NCI-H1092 (cell line): ENCODE measurements around the gene ATP10A.

Experiments used
- DNase-seq: peaks from one replicate; lab custom pipeline; 2025; lab: John Stamatoyannopoulos, UW

Gene ATP10A, protein sequence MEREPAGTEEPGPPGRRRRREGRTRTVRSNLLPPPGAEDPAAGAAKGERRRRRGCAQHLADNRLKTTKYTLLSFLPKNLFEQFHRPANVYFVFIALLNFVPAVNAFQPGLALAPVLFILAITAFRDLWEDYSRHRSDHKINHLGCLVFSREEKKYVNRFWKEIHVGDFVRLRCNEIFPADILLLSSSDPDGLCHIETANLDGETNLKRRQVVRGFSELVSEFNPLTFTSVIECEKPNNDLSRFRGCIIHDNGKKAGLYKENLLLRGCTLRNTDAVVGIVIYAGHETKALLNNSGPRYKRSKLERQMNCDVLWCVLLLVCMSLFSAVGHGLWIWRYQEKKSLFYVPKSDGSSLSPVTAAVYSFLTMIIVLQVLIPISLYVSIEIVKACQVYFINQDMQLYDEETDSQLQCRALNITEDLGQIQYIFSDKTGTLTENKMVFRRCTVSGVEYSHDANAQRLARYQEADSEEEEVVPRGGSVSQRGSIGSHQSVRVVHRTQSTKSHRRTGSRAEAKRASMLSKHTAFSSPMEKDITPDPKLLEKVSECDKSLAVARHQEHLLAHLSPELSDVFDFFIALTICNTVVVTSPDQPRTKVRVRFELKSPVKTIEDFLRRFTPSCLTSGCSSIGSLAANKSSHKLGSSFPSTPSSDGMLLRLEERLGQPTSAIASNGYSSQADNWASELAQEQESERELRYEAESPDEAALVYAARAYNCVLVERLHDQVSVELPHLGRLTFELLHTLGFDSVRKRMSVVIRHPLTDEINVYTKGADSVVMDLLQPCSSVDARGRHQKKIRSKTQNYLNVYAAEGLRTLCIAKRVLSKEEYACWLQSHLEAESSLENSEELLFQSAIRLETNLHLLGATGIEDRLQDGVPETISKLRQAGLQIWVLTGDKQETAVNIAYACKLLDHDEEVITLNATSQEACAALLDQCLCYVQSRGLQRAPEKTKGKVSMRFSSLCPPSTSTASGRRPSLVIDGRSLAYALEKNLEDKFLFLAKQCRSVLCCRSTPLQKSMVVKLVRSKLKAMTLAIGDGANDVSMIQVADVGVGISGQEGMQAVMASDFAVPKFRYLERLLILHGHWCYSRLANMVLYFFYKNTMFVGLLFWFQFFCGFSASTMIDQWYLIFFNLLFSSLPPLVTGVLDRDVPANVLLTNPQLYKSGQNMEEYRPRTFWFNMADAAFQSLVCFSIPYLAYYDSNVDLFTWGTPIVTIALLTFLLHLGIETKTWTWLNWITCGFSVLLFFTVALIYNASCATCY (N-terminal part only)

DNA sequence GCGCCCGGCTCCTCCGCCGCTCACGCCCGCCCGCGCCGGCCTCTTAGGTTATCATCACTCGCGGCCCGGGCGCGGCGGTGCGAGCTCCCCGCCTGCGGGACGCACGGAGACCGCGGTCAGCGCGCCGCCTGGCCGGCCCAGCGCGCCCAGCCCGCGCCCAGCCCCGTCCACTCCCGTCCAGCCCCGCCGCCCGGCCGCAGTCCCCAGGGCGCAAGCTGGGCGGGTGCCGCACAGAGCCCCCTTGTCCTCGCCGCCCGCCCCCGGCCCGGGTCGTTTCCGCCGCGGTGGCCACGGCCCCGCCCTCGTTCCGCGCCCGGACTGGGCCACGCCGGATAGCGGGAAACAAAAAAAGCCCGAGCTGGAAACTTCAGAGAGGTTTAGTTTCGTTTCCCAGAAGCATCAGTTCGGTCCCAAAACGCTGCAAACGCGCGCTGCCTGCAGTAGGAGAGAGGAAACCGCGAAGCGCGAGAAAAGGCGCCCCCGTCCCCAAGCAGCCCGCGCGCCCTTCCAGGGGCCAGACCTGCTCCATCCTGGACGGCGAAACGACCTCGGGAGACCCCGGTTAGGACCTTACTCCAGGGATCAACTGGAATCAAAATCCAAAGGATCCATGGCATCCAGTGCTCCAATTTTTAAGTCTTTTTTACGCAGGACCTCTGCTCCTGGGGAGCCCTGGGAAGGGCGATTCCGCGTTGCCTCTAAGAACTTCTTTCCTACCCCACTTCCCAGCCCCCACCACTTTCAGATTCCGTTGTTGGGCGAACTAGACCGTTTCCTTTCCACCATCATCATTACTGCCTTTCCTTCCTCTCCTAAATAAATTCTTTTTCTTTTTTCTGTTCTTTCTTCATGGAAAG, at the start of gene ATP10A:
TSS of gene ATP10A (minus strand) at position 217 of the 857 bp plus-strand sequence. CDS start 231 bp downstream, outside the sequence.
- DNase-seq, result no peak

DNA sequence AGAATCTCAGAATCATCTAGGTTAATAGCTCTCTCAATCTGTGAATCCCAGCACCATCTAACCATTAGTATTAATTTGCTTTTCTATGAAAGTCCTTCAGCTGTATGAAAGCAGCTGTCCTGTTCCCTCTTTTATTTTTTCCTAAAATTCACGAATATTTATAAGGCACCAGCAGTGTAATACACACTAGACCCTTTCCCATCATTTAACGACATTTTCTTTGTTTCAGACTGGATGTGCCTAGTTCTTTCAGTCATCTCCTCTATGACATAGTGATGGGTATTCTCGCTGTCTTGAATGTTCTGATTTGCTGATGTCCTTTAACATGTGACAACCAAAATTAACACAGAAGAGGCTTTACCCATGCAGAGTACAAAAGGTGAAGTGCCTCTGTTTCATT, 48.9 kb upstream of the ATP10A start:
- no peak for DNase-seq

DNA sequence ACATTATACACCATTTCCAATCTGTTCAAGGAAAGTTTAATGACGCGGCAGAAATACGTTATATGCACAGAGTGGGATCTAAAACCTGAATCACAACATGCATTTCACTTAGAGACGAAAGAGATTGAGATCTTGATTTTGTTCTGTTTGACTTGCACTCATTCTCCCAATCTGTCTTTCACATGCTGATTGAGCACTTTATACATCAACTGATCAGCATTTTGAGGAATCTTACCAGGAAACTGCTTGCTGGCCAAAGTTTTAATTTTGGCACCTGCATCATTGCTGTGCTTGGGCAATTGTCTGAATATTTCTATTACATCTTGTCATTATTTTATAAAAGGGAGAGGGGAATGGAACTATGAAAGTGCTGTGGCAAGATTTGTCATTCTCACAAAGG, 47.7 kb upstream of the ATP10A start:
- DNase-seq, result no peak

- DNase-seq, result no peak
Observed at GRCh38 chr15:25909806-25910205, 46.7 kb upstream of the ATP10A start.

DNA sequence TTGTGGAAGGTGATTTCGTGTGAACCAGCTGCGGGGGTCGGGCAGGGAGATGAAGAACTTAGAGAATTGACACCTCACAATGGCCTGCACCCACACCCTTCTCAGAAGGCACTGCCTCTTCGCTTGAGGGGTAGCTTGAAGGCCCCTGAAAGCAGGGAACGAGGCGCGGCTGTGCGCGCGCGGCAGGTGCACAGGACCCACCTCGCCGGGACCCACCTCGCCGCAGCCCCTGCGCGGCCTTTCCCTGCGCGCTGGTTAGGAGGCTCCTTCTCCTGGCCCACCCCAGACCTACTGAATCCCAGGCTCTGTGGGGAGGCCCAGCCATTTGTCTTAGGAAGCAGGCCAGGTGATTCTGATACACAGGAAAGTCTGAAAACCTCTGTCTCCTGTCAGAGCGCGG, 46.2 kb upstream of the ATP10A start:
- no peak for DNase-seq

DNA sequence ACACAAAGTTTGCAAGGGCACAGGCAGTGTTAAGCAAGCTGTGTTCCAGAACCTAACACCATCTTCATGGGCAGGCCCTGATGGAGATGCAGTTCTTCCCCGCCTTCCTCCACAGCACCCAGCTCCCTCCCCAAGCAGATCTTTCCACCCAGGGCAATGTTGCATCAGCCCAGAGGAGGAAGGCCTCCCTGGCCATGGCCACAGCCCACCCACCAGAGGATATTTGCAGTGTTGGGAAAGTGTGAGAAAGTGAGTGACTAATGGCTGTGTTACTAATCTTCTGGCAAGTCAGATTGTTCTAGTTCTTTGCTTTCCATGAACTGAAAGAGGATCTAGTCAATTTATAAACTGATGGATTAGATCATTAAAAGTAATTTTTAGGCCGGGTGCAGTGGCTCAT, 42.0 kb upstream of the ATP10A start:
- DNase-seq, result no peak

DNA sequence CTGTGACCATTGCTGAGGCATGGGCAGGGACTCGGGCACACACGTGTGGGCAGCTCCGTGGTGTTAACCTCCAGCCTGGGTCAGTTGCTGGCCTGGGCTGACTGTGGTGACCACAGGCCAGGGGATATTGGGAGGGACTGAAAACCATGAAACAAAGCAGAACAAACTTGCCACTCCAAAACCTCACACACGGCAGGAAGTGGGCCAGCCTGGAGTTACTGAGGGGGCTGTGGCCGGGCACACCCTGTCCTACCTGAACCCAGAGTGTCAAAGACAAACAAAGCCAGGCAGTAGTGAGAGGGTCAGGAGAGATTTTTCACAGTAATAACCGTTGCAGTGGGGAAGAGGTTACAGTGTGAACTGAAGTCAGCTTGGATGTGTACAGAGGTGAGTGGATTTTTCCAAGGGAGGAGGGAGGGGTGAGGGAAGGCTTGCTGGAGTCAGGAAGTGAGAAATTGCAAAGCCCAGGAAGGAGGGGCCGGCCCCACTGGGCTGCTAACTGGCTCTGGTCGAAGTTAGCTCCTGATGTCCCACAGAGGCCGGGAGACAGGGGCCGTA, 40.0 kb upstream of the ATP10A start:
- no peak for DNase-seq

- no peak for DNase-seq
Observed at GRCh38 chr15:25901811-25902605, 38.9 kb upstream of the ATP10A start.

GRCh38 chr15:25900901-25901300, 37.8 kb upstream of the ATP10A start:
- DNase-seq, result no peak

GRCh38 chr15:25900431-25900830, 37.3 kb upstream of the ATP10A start:
- DNase-seq, result no peak

- no peak for DNase-seq
Observed at GRCh38 chr15:25899870-25900269, 36.7 kb upstream of the ATP10A start.

DNA sequence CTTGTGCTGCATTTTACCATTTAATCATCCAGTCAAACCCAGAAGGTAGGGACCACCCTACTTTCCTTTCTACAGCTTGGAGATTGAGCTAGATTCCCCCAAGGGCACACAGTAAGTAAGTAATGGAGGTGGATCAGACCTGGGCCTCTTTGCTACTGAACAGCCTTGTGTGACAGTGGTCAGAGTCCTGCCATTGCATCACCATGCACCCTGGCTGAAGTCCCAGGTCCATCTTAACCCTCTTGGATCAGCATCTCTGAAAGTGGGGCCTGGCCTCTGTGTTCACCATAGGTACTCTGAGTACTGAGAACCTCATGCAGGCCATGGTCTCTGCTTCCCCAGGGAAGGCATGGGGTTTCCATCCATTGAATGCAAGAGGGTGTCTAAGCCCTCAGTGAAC, 34.5 kb upstream of the ATP10A start:
- no peak for DNase-seq

GRCh38 chr15:25894371-25894902, 31.3 kb upstream of the ATP10A start:
- no peak for DNase-seq

DNA sequence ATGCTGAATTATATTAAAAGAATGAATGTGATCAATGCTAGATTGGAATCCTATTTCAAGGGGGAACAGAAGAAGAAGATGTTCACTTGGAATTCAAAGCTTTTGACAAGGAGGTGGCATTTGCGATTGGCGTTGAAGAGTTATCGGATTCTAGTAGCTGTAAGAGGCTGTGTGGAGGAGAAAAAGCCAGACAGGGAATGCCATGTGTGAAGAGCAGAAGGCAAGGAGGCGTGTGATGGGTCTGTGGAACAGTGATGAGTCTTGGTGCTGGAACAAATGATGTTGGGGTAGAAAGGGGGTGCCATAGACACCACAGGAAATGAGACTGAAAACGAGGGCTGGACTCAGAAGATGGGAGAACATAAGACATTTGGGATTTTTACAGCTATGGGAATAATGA, 30.5 kb upstream of the ATP10A start:
- DNase-seq, result no peak

DNA sequence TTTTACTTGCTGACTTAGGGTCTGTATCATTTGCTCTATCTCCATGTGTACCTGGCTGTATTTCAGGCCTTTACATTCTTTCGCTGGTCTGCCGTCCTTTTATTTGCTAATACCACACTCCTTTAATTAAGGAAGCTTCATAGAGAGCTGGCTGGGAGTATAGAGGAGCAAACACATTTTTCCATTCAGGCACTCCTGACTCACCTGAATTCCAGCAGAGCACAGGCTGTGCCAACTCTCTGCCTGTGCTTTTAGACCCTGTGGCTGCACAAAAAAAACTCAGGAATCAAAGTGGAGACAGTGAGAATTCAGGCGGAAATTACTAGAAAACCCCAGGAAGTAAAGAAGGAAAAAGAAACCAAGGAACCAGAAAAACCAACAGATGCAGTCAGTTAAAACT, 29.0 kb upstream of the ATP10A start:
- DNase-seq, result no peak

GRCh38 chr15:25891081-25891480, 28.0 kb upstream of the ATP10A start:
- no peak for DNase-seq

DNA sequence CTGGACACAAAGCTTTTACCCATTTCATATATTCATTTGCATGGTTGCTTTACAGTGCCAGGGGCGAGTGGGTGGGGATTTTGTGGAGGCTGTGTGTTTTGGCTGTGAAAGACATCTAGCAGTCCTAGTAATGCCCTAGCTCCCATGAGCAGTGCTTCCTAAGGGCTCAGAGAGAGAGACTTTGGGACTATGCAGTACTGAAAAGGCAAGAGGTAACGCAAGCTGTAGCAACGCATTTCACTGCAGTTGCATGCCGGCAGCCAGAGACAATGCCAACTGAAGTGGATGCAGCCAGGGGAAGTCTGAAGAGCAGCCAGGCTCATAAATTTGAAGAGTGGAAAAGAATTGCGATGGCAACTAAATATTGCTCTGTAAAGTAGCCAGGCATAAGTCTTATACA, 27.4 kb upstream of the ATP10A start:
- DNase-seq, result no peak

GRCh38 chr15:25887870-25888269, 24.7 kb upstream of the ATP10A start:
- DNase-seq, result no peak

DNA sequence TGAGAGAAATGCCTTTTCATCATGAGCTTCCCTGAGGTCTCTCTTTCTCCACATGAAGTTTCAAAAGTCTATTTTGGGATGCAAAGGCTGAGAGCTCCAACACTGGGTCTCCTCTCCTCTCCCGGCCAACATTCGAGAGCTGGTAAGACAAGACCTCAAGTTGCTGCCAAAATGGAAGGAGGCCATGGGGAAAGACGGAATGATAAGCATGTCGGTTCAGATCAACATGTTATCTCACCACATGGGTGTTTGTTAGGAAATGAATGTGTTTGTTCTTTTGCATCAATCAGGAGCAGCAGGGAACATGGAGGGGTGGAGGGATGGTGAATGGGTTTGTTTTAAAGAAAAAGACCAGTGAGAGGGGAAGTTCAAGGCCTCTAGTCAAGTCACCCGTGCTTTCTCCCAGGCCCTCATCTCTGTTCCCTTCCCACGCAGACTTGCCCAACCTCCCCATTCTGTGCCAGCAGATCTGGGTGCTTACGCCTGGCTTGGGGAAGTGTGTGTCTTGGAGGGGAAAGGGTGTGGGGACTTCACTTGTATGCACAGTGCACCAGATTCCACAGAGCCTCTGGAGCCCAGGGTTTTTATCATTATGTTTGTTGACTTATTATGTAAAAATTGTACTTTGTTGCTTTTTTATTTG, 23.5 kb upstream of the ATP10A start:
- DNase-seq, result no peak
